ENCODE data around the gene DECR2.
"Not testable (repeated sequence)": the region's sequence is repeated elsewhere in the genome, so short reads cannot be mapped to it uniquely, and the experiment has no call there.

DECR2 gene

DNA sequence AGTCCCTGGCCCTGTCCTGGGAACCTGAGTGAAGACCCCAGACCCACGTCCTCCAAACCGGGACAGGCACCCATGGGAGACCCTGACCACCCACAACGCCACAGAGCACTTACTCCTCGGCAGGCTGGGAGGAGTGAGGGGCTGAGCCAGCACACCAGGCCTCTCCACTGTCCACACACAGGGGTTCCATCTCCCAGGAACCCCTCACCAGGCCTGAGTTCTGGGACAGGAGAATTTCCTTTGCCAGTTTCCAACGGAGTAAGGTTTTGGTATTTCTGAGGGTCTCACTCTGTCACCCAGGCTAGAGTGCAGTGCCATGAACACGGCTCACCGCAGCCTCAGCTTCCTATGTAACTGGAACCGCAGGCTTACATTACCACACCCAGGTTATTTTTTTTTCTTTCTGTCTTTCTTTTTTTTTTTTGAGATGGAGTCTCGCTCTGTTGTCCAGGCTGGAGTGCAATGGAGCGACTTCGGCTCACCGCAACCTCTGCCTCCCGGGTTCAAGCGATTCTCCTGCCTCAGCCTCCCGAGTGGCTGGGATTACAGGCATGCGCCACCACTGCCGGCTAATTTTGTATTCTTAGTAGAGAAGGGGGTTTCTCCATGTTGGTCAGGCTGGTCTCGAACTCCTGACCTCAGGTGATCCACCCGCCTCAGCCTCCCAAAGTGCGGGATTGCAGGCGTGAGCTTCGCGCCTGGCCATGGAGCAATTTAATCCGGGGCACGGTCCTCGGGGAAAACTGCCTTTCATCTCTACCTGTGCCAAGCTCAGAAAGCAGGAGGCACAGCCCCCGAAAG, 21.5 kb upstream of the DECR2 start:
- no peak for DNase-seq

DNA sequence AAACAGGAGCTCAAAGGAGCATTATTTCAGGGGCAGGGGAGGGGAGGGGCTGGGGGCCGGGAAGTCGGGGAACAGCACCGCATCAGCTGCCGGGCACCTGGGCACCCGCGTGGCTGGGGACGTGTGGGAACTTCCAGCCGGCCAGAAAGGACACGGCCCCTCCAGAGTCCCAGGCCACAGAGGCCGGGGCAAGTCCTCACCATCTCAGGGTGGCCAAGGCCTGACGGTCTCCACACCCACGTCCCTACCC, 21.0 kb upstream of the DECR2 start:
- no peak for DNase-seq

DNA sequence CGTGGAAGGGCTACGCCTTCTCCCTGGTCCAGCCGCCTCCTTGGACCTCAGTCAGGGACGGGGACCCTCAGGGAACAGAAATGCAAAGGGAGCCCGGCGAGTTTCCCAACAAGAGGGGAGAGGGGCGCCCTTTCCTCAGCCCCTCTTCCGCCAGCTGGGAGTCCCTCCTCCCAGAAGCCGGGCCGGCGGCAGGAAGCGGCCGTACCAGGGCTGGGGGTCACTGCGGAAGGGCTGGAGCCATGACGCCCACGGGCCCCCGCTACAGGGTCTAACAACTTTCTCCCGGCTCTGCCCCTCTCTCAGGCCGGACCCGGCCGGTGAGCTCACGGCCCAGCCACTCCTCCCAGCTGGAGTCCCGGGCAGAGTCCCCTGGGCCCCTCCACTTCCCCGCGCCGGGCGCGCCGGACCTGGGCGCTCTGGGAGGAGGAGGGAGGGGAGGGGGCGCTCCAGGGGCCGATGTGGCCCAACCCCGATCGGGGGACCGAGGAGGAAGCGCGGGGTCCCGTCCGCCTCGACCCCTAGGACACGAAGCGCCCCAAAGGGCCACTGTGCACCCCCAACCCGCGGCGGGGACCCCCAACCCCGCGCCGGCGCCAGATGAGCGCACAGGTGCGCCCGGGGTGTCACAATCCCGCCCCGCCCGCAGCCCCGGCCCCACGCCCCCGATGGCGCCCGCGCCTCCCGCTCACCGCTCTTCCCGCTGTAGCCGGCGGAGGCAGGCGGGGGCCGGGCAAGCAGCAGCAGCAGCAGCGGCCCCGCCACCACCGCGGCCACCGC, 20.5 kb upstream of the DECR2 start:
- DNase-seq = peak; percentile 66

- DNase-seq = peak; percentile 78
These were observed 19.6 kb upstream of the DECR2 start, which contains the start of gene PGAP6 for GRCh38 chr16:381789-382717. TSS of gene PGAP6 (minus strand) at chr16:381978. CDS start at chr16:381821, 157 bp downstream.

GRCh38 chr16:383326-384051, 18.2 kb upstream of the DECR2 start:
- no peak for DNase-seq

DNA sequence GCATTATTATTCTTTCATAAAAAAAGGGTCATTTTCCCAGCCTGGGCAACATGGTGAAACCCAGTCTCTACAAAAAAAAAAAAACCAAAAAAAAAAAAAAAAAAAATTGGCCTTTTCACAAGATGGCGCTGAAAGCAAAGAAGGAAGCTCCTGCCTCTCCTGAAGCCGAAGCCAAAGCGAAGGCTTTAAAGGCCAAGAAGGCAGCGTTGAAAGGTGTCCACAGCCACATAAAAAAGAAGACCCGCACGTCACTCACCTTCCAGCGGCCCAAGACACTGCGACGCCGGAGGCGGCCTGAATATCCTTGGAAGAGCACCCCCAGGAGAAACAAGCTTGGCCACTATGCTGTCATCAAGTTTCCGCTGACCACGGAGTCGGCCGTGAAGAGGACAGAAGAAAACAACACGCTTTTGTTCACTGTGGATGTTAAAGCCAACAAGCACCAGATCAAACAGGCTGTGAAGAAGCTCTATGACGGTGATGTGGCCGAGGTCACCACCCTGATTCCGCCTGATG, 15.0 kb upstream of the DECR2 start:
- no peak for DNase-seq

GRCh38 chr16:387761-388666, 13.7 kb upstream of the DECR2 start:
- DNase-seq = not testable (repeated sequence)

DNA sequence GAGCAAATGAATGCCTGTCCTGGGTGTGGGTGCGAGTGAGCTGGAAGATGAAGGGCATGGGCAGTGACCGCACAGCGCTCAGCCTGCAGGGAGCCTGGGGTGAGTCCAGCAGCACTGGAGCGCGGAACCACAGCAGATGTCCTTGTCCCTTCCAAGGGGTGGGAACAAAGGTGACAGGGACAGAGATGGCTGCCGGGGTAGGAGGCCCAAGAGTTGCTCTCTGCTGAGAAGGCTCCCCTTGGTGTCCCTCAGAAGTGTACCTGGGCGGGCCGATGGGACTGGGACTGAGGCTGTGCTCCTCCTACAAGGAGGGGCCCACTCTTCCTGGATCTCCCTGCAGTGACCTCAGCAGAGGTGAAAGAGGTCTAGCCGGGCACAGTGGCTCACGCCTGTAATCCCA, 12.3 kb upstream of the DECR2 start:
- DNase-seq = no peak

DNA sequence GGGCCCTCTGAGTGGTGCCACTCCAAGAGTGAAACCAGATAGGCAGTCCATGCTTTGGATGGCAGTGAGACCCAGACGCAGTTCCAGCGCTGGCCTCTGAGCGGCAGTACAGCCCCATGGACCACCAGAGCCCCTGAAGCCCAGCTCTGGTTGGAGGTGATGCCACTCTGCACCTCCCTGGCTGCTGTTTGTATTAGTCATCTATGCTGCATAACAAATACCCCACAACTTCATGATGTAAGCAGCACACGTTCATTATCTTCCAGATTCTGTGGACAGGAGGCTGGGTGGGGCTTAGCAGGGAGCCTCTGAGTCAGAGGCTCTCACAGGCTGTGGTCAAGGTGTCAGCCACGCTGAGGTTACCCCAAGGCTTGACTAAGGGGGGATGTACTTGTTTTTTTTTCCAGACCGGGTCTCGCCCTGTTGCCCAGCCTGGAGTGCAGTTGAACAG, 9.8 kb upstream of the DECR2 start:
- DNase-seq = no peak

GRCh38 chr16:392450-393030, 9.1 kb upstream of the DECR2 start:
- no peak for DNase-seq

GRCh38 chr16:396199-396598, 5.5 kb upstream of the DECR2 start:
- DNase-seq = no peak

GRCh38 chr16:396605-397004, 5.1 kb upstream of the DECR2 start:
- no peak for DNase-seq

DNA sequence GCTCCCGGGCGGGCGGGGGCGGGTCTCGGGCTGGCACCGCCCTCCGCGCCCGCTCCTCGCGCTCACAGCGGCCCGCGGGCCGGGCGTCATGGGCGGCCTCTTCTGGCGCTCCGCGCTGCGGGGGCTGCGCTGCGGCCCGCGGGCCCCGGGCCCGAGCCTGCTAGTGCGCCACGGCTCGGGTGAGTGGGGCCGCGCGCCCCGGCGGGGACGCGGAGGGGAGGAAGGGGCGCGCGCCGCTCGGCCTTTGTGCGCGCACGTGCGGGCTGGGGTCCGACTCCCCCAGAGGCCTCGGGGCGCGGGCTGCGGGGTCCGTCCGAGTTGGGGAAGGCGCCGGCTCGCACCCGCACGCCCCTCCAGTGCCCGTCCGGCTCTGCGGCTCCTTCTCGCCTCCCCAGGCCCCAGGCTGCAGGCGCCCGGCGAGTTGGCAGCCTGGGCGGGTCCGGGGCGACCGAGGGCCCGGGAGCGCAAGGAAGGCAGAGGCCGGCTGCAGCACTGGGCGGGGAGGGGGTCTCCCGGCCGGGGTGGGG, 4.5 kb upstream of the DECR2 start, which contains the start of gene NME4:
Gene NME4 (plus strand): TSS at position 65 of the 527 bp plus-strand sequence. CDS start 24 bp downstream, at position 89.
- no peak for DNase-seq

DNA sequence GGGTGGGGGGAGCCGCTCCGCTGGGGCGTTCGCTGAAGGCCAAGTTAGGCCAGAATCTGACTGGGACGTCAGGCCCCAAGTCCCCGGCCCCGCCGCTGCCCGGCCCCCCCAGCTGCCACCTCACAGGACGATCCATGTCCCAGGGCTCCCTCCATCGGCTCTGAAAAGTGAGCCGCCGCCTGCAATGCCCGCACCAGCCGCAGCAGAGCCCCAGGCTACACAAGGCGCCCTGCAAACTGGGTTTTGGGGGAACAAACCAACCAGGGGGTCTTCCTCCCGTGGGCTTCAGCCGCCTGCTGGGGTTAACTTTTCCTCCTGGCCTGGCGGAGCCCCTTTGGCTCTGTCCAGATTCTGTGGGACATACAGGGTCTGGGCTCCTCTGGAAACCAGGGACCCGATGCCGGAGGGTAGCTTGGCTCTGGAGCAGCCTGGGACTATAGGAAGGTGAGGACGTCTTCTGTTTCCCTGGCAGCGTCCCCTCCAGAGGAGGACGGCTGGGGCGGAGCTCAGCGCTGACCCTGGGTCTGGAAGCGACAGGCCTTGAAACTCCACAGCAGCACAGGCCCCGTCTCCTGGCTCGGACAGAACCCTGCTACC, 3.9 kb upstream of the DECR2 start:
- peak; percentile 76 for DNase-seq

DNA sequence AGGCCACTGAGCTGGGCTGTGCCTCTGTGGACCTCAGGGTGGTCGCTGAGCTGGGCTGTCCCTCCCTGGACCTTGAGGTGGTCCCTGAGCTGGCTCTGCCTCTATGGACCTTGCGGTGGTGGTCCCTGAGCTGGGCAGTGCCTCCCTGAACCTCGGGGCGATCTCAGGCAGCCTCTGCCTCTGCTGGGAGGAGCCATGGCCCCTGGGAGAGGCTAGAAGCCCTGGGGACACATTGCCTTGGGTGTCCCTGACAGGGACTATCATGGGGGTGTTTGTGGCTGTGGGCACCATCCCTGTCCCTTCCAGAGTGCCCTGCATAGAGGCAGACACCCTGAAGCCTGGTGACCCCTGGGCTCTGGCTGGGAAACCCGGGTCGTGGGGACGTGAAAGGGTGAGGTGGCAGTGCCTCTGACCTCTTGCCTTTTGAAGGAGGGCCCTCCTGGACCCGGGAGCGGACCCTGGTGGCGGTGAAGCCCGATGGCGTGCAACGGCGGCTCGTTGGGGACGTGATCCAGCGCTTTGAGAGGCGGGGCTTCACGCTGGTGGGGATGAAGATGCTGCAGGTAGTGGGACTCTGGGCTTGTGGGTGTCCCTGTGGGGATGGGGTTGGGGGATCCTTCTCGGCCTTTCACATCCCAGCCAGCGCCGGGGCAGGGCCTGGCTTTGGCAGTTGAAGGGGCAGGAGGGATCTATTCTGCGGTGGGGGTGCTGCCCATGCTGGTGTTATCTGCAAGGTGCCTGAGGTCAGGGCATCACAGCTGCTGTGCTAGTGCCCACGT, 2.9 kb upstream of the DECR2 start:
- DNase-seq = no peak

GRCh38 chr16:399340-400019, 2.2 kb upstream of the DECR2 start:
- no peak for DNase-seq

DNA sequence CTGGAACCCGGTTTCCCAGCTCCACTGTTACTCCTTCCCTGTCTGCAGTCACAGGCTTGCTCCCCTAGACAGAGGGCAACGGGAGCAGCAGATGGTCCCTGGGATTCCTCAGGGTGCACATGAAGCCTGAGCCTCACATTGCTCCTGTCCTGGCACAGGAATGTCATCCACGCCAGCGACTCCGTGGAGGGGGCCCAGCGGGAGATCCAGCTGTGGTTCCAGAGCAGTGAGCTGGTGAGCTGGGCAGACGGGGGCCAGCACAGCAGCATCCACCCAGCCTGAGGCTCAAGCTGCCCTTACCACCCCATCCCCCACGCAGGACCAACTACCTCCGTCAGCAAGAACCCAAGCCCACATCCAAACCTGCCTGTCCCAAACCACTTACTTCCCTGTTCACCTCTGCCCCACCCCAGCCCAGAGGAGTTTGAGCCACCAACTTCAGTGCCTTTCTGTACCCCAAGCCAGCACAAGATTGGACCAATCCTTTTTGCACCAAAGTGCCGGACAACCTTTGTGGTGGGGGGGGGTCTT, 1.6 kb upstream of the DECR2 start:
- DNase-seq = no peak

GRCh38 chr16:404971-405486, 3.3 kb downstream of the DECR2 start:
- DNase-seq = no peak
